H9 (cell line): ENCODE measurements around the gene MNX1. TPM values are rescaled to one million over a fixed set of nuclear protein-coding genes. Genes with fewer than 3 reads are reported as not detected.

Experiments
- DNase-seq: peaks from one replicate; pipeline ENCODE4 v3.0.0-alpha.2; 2017
- H2AFZ ChIP-seq: one replicate; pipeline ENCODE4 v1.6.1; 2013; ENCODE audit warnings: mild to moderate bottlenecking, low read length, control low read depth, moderate library complexity
- H2AK5ac ChIP-seq: 2 replicates; pipeline ENCODE4 v1.6.1; 2013; ENCODE audit warnings: low read length, control low read depth, mixed read lengths; ENCODE audit not compliant: insufficient read length
- H2BK120ac ChIP-seq: one replicate; pipeline ENCODE4 v1.6.1; 2013; ENCODE audit warnings: low read depth, mild to moderate bottlenecking, low read length, control low read depth, inconsistent platforms; ENCODE audit not compliant: poor library complexity, severe bottlenecking
- H2BK12ac ChIP-seq: 2 replicates; pipeline ENCODE4 v1.6.1; 2013; ENCODE audit warnings: low read length, control low read depth, mixed read lengths, low read depth; ENCODE audit not compliant: insufficient read length
- H2BK15ac ChIP-seq: 2 replicates; pipeline ENCODE4 v1.6.1; 2013; ENCODE audit warnings: low read depth, low read length, control low read depth
- H2BK20ac ChIP-seq: one replicate; pipeline ENCODE4 v1.6.1; 2013; ENCODE audit warnings: low read depth, mild to moderate bottlenecking, low read length, control low read depth, inconsistent platforms; ENCODE audit not compliant: poor library complexity, severe bottlenecking
- H2BK5ac ChIP-seq: 2 replicates; pipeline ENCODE4 v1.6.1; 2013; ENCODE audit warnings: low read length, control low read depth, mixed read lengths; ENCODE audit not compliant: insufficient read length
- H3K14ac ChIP-seq: 2 replicates; pipeline ENCODE4 v1.6.1; 2013; ENCODE audit warnings: low read length, control low read depth; ENCODE audit not compliant: insufficient read depth
- H3K18ac ChIP-seq: 2 replicates; pipeline ENCODE4 v1.6.1; 2013; ENCODE audit warnings: low read depth, mild to moderate bottlenecking, mixed read lengths, low read length, control low read depth; ENCODE audit not compliant: insufficient read length
- H3K23ac ChIP-seq: 2 replicates; pipeline ENCODE4 v1.6.1; 2013; ENCODE audit warnings: low read length, control low read depth, mixed read lengths, low read depth; ENCODE audit not compliant: insufficient read length
- H3K23me2 ChIP-seq: 2 replicates; pipeline ENCODE4 v1.6.1; 2013; ENCODE audit warnings: low read depth, mild to moderate bottlenecking, mixed read lengths, low read length, control low read depth; ENCODE audit not compliant: insufficient read length, poor library complexity, severe bottlenecking
- H3K27ac ChIP-seq: 2 replicates; pipeline ENCODE4 v1.5.1; 2013; ENCODE audit warnings: low read length, control low read depth, mixed read lengths, low read depth; ENCODE audit not compliant: insufficient read length
- H3K27me3 ChIP-seq: 2 replicates; pipeline ENCODE4 v1.6.1; 2013; ENCODE audit warnings: low read length, control low read depth, inconsistent platforms; ENCODE audit not compliant: insufficient read depth
- H3K4ac ChIP-seq: 2 replicates; pipeline ENCODE4 v1.6.1; 2013; ENCODE audit warnings: low read depth, mild to moderate bottlenecking, control low read depth, inconsistent platforms, low read length, moderate library complexity
- H3K4me1 ChIP-seq: 2 replicates; pipeline ENCODE4 v1.6.1; 2013; ENCODE audit warnings: low read length, control low read depth, inconsistent platforms; ENCODE audit not compliant: insufficient read depth
- H3K4me2 ChIP-seq: 2 replicates; pipeline ENCODE4 v1.6.1; 2013; ENCODE audit warnings: low read length, control low read depth, mixed read lengths; ENCODE audit not compliant: insufficient read length, insufficient read depth
- H3K56ac ChIP-seq: 2 replicates; pipeline ENCODE4 v1.6.1; 2013; ENCODE audit warnings: low read depth, mild to moderate bottlenecking, mixed read lengths, low read length, control low read depth; ENCODE audit not compliant: insufficient read length
- H3K79me1 ChIP-seq: 2 replicates; pipeline ENCODE4 v1.6.1; 2013; ENCODE audit warnings: low read depth, mild to moderate bottlenecking, moderate library complexity, low read length, control low read depth, inconsistent platforms; ENCODE audit not compliant: insufficient read depth, poor library complexity, severe bottlenecking
- H3K79me2 ChIP-seq: 2 replicates; pipeline ENCODE4 v1.6.1; 2013; ENCODE audit warnings: low read length, control low read depth, inconsistent platforms; ENCODE audit not compliant: insufficient read depth
- H3K9ac ChIP-seq: 2 replicates; pipeline ENCODE4 v1.6.1; 2013; ENCODE audit warnings: low read length, control low read depth, mixed read lengths; ENCODE audit not compliant: insufficient read length; ENCODE audit errors: extremely low read depth
- H3K9me3 ChIP-seq: one replicate; pipeline ENCODE4 v1.6.1; 2013; ENCODE audit warnings: low read depth, low read length, inconsistent platforms; ENCODE audit not compliant: control insufficient read depth
- H3T11ph ChIP-seq: one replicate; pipeline ENCODE4 v1.6.1; 2013; ENCODE audit warnings: mild to moderate bottlenecking, low read length, control low read depth, inconsistent platforms
- H4K20me1 ChIP-seq: one replicate; pipeline ENCODE4 v1.6.1; 2013; ENCODE audit not compliant: control insufficient read depth, insufficient read length, insufficient read depth
- H4K5ac ChIP-seq: 2 replicates; pipeline ENCODE4 v1.6.1; 2013; ENCODE audit warnings: low read depth, mild to moderate bottlenecking, mixed read lengths, low read length, control low read depth; ENCODE audit not compliant: insufficient read length
- H4K8ac ChIP-seq: replicated peaks from 2 replicates; pipeline ENCODE4 v1.6.1; 2013; ENCODE audit warnings: low read length, control low read depth, mixed read lengths, low read depth; ENCODE audit not compliant: insufficient read length
- H4K91ac ChIP-seq: 2 replicates; pipeline ENCODE4 v1.6.1; 2013; ENCODE audit warnings: low read depth, mild to moderate bottlenecking, moderate library complexity, mixed read lengths, low read length, control low read depth; ENCODE audit not compliant: insufficient read length
- H3K27ac Mint-ChIP-seq, 3 experiments: 2 replicates in 2 of 3; 3 replicates in 1 of 3; pipeline ENCODE4 v1.8.0; 2020 to 2021; ENCODE audit warnings: mixed read lengths in 3 of 3, mild to moderate bottlenecking in 1 of 3, moderate library complexity in 1 of 3
- H3K27me3 Mint-ChIP-seq: 2 replicates; pipeline ENCODE4 v1.8.0; 2021; ENCODE audit warnings: low read depth, mild to moderate bottlenecking, moderate library complexity, mixed read lengths
- H3K36me3 Mint-ChIP-seq, 3 experiments: 2 replicates in 2 of 3; 3 replicates in 1 of 3; pipeline ENCODE4 v1.8.0; 2020 to 2021; ENCODE audit warnings: low read depth in 3 of 3, mixed read lengths in 3 of 3; ENCODE audit not compliant: insufficient read depth in 1 of 3
- H3K4me1 Mint-ChIP-seq, 2 experiments: 2 replicates each; pipeline ENCODE4 v1.8.0; 2020; ENCODE audit warnings: mixed read lengths in 2 of 2
- H3K4me3 Mint-ChIP-seq, 2 experiments: 2 replicates in 1 of 2; 3 replicates in 1 of 2; pipeline ENCODE4 v1.8.0; 2020 to 2021; ENCODE audit warnings: mild to moderate bottlenecking in 2 of 2, mixed read lengths in 2 of 2, moderate library complexity in 1 of 2
- H3K9me3 Mint-ChIP-seq, 2 experiments: 2 replicates in 1 of 2; 3 replicates in 1 of 2; pipeline ENCODE4 v1.8.0; 2020; ENCODE audit warnings: mild to moderate bottlenecking in 2 of 2, mixed read lengths in 2 of 2, moderate library complexity in 1 of 2
- WGBS: extraction: QIAGEN DNeasy Blood & Tissue Kit; methylation state at CpG from one replicate; pipeline ENCODE4 v1.1.7; 2013; ENCODE audit warnings: missing lambda C conversion rate, low lambda C conversion rate, mixed read lengths; ENCODE audit not compliant: insufficient read length; ENCODE audit errors: extremely low coverage; 5-methylcytosine and 5-hydroxymethylcytosine counted together
- total RNA-seq: library from RNA; stranded (reverse); gene quantifications from 2 replicates; pipeline ENCODE4 v1.2.1, GENCODE V29; 2021
- TF ChIP-seq, protein P1 (sequence below): fragments of 200-600 bp; sonication (generic); conservative IDR thresholded peaks from 3 replicates; pipeline ENCODE4 v1.8.0; 2021; ENCODE audit warnings: antibody characterized with exemption, mild to moderate bottlenecking

Gene MNX1
- total RNA-seq, 1 experiment from 2014 or later, result not detected

DNA sequence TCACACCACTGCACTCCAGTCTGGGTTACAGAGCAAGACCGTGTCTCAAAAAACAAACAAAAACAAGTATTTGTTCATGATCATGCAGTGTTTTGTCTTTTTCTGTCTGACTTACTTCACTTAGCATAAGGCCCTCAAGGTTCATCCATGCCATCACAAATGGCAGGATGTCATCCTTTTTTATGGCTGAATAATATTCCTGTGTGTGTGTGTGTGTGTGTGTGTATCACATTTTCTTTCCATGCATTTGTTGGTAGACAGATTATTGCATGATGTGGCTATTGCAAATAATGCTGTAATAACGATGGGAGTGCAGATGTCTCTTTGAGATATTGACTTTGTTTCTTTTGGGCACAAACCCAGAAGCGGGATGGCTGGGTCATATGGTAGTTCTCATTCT is 14.3 kb upstream of the MNX1 start:
- H3K14ac ChIP-seq, result no peak overlapping the region
- H3K79me2 ChIP-seq, result no peaks in the 10 kb centered on the region
- H3K4me1 Mint-ChIP-seq, result peaks cover 9 to 11% of the 10 kb centered on the region in 2 experiments
- H3K4me1 ChIP-seq, result 0 out of 2 replicates have a peak, but pooled peaks cover 2% of the 10 kb centered on the region
- no peak overlapping the region for H2BK5ac ChIP-seq
- no peak overlapping the region for H3K4me3 Mint-ChIP-seq
- no peak overlapping the region for H3K27ac ChIP-seq
- H3K27me3 Mint-ChIP-seq, result peaks cover 99% of the 10 kb centered on the region
- no peak overlapping the region for H3T11ph ChIP-seq
- no peak overlapping the region for H2BK20ac ChIP-seq
- no CpG with 5 or more reads among the region's 3 CpGs for WGBS
- H3K23ac ChIP-seq, result no peak overlapping the region
- no peak overlapping the region for H2BK12ac ChIP-seq
- H3K56ac ChIP-seq, result no peak overlapping the region
- H4K8ac ChIP-seq, result no peak overlapping the region
- no peaks in the 10 kb centered on the region for H3K79me1 ChIP-seq
- H3K36me3 Mint-ChIP-seq, result no peaks in the 10 kb centered on the region
- DNase-seq, result no peak
- H4K91ac ChIP-seq, result no peak overlapping the region
- no peaks in the 10 kb centered on the region for H3K9me3 ChIP-seq
- no peak overlapping the region for H3K9ac ChIP-seq
- no peak overlapping the region for H3K4ac ChIP-seq
- H3K9me3 Mint-ChIP-seq, result peaks cover 0 to 9% of the 10 kb centered on the region in 2 experiments; a peak in 2 of 5 replicates
- H3K27ac Mint-ChIP-seq, result no peak overlapping the region
- H2AK5ac ChIP-seq, result no peak overlapping the region
- no peak overlapping the region for H4K5ac ChIP-seq
- H2AFZ ChIP-seq, result no peak overlapping the region
- no peak overlapping the region for H3K18ac ChIP-seq
- peaks cover 60% of the 10 kb centered on the region for H3K27me3 ChIP-seq
- no peak overlapping the region for H2BK120ac ChIP-seq
- no peak overlapping the region for H3K4me2 ChIP-seq
- H4K20me1 ChIP-seq, result no peaks in the 10 kb centered on the region
- TF ChIP-seq, protein P1, sequence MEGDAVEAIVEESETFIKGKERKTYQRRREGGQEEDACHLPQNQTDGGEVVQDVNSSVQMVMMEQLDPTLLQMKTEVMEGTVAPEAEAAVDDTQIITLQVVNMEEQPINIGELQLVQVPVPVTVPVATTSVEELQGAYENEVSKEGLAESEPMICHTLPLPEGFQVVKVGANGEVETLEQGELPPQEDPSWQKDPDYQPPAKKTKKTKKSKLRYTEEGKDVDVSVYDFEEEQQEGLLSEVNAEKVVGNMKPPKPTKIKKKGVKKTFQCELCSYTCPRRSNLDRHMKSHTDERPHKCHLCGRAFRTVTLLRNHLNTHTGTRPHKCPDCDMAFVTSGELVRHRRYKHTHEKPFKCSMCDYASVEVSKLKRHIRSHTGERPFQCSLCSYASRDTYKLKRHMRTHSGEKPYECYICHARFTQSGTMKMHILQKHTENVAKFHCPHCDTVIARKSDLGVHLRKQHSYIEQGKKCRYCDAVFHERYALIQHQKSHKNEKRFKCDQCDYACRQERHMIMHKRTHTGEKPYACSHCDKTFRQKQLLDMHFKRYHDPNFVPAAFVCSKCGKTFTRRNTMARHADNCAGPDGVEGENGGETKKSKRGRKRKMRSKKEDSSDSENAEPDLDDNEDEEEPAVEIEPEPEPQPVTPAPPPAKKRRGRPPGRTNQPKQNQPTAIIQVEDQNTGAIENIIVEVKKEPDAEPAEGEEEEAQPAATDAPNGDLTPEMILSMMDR, result no peak
- H3K23me2 ChIP-seq, result no peaks in the 10 kb centered on the region
- H2BK15ac ChIP-seq, result no peak overlapping the region
